Measurements from ENCODE around the gene GUCY1A2.

DNA sequence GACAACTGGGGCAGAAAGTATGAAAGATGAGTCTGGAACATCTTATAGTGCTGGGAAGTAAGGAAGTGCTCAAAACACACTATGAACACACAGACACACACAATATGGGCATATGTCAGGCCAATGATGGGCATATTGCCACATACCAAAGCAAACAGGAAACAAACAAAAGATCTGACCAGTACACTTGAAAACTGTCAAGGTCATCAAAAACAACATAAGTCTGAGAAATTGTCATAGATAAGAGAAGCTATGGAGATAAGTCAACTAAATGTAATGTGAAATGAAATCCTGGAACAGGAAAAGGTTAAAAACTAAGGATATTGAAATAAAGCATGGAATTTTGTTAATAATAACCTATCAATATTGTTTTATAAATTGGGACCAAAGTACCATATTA lies 46.4 kb downstream of the GUCY1A2 start:
- TF ChIP-seq, protein P1, sequence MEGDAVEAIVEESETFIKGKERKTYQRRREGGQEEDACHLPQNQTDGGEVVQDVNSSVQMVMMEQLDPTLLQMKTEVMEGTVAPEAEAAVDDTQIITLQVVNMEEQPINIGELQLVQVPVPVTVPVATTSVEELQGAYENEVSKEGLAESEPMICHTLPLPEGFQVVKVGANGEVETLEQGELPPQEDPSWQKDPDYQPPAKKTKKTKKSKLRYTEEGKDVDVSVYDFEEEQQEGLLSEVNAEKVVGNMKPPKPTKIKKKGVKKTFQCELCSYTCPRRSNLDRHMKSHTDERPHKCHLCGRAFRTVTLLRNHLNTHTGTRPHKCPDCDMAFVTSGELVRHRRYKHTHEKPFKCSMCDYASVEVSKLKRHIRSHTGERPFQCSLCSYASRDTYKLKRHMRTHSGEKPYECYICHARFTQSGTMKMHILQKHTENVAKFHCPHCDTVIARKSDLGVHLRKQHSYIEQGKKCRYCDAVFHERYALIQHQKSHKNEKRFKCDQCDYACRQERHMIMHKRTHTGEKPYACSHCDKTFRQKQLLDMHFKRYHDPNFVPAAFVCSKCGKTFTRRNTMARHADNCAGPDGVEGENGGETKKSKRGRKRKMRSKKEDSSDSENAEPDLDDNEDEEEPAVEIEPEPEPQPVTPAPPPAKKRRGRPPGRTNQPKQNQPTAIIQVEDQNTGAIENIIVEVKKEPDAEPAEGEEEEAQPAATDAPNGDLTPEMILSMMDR (IDR thresholded peaks at IDR 0.05), result no peak
- TF ChIP-seq ZFX (IDR thresholded peaks at IDR 0.05; ENCODE audit: borderline replicate concordance), result no peak

All from 22Rv1 (cell line).